ENCODE results near the gene ZBTB8A.

GRCh38 chr1:32536117-32536516, 3.1 kb upstream of the ZBTB8A start:
- TF ChIP-seq, protein P1, sequence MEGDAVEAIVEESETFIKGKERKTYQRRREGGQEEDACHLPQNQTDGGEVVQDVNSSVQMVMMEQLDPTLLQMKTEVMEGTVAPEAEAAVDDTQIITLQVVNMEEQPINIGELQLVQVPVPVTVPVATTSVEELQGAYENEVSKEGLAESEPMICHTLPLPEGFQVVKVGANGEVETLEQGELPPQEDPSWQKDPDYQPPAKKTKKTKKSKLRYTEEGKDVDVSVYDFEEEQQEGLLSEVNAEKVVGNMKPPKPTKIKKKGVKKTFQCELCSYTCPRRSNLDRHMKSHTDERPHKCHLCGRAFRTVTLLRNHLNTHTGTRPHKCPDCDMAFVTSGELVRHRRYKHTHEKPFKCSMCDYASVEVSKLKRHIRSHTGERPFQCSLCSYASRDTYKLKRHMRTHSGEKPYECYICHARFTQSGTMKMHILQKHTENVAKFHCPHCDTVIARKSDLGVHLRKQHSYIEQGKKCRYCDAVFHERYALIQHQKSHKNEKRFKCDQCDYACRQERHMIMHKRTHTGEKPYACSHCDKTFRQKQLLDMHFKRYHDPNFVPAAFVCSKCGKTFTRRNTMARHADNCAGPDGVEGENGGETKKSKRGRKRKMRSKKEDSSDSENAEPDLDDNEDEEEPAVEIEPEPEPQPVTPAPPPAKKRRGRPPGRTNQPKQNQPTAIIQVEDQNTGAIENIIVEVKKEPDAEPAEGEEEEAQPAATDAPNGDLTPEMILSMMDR (IDR thresholded peaks at IDR 0.05) = no peak
- TF ChIP-seq POLR2A (IDR thresholded peaks at IDR 0.05) = no peak

All from vagina (tissue), 2 donors.